HG02798 (cell line): ENCODE results near the gene IL25.
"Not testable (repeated sequence)": the region's sequence is repeated elsewhere in the genome, so short reads cannot be mapped to it uniquely, and the experiment has no call there.

Experiments used
- ATAC-seq: cut with Tn5 transposase; IDR thresholded peaks from one replicate; pipeline ENCODE4 v1.9.1; 2021; ENCODE audit warnings: mild to moderate bottlenecking; ENCODE audit not compliant: unreplicated experiment, poor library complexity

Gene IL25

DNA sequence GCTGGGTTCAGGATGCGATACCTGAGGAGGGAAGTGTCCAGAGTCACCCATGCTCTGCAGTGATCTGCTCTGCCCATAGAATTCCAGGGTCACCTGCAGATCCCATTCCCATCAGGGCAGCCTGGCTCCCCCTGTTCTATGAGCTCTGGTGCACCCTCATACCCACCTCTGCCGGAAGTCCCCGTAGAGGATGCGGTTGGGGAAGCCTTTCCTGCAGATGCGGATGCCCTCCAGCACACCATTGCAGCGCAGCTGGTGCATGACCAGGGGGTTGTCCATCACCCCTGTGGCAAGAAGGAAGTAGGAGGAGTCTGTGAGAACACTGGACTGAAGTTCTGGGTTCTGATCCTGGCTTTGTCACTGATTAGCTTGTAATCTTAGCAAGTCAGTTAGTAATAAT lies 53.2 kb downstream of the IL25 start:
- not testable (repeated sequence) for ATAC-seq
